Mucosa of rectum (tissue), 2 donors: ENCODE data around the gene CYS1.
"Not testable (repeated sequence)": the region's sequence is repeated elsewhere in the genome, so short reads cannot be mapped to it uniquely, and the experiment has no call there.

Source experiments
- H3K27ac ChIP-seq, 2 donors: one replicate each; pipeline ENCODE4 v1.7.0; 2013; ENCODE audit warnings: inconsistent platforms in 2 of 2, low read depth in 2 of 2, low read length in 2 of 2
- H3K27me3 ChIP-seq, 2 donors: one replicate each; pipeline ENCODE4 v1.7.0; 2013; ENCODE audit warnings: low read length in 2 of 2; ENCODE audit not compliant: control insufficient read depth in 2 of 2, insufficient read depth in 2 of 2
- H3K36me3 ChIP-seq, 2 donors: one replicate each; pipeline ENCODE4 v1.7.0; 2013; ENCODE audit warnings: low read length in 2 of 2; ENCODE audit not compliant: control insufficient read depth in 2 of 2, insufficient read depth in 2 of 2
- H3K4me1 ChIP-seq, 2 donors: one replicate each; pipeline ENCODE4 v1.7.0; 2013; ENCODE audit warnings: low read length in 2 of 2, mild to moderate bottlenecking in 1 of 2; ENCODE audit not compliant: control insufficient read depth in 2 of 2, insufficient read depth in 2 of 2
- H3K4me3 ChIP-seq, 2 donors: one replicate each; pipeline ENCODE4 v1.7.0; 2013; ENCODE audit warnings: low read length in 2 of 2
- H3K9ac ChIP-seq, 2 donors: one replicate each; pipeline ENCODE4 v1.7.0; 2013; ENCODE audit warnings: low read length in 2 of 2, low read depth in 1 of 2, mild to moderate bottlenecking in 1 of 2
- H3K9me3 ChIP-seq, 2 donors: one replicate each; pipeline ENCODE4 v1.7.0; 2013; ENCODE audit warnings: low read length in 2 of 2; ENCODE audit not compliant: control insufficient read depth in 2 of 2
- donor health status: healthy.
- donor health status: Normal muscosa, but diverticular disease.

CYS1 gene

GRCh38 chr2:10094271-10094814 is 14.1 kb upstream of the CYS1 start:
- Histone ChIP-seq H3K4me3 (no peak overlapping the region), H3K36me3 (no peaks in the 10 kb centered on the region), H3K9ac (no peak overlapping the region), H3K4me1 (peaks cover 0 to 3% of the 10 kb centered on the region in 2 donors), H3K27ac (no peak overlapping the region), H3K9me3 (no peaks in the 10 kb centered on the region), H3K27me3 (no peaks in the 10 kb centered on the region)

- not testable (repeated sequence) for H3K27me3 ChIP-seq, H3K9ac ChIP-seq, H3K9me3 ChIP-seq, H3K4me1 ChIP-seq, H3K4me3 ChIP-seq, H3K36me3 ChIP-seq
- H3K27ac ChIP-seq, result peak overlapping the region in 1 of 2 donors; percentile 43
These were observed 11.7 kb upstream of the CYS1 start for GRCh38 chr2:10091889-10092244.

DNA sequence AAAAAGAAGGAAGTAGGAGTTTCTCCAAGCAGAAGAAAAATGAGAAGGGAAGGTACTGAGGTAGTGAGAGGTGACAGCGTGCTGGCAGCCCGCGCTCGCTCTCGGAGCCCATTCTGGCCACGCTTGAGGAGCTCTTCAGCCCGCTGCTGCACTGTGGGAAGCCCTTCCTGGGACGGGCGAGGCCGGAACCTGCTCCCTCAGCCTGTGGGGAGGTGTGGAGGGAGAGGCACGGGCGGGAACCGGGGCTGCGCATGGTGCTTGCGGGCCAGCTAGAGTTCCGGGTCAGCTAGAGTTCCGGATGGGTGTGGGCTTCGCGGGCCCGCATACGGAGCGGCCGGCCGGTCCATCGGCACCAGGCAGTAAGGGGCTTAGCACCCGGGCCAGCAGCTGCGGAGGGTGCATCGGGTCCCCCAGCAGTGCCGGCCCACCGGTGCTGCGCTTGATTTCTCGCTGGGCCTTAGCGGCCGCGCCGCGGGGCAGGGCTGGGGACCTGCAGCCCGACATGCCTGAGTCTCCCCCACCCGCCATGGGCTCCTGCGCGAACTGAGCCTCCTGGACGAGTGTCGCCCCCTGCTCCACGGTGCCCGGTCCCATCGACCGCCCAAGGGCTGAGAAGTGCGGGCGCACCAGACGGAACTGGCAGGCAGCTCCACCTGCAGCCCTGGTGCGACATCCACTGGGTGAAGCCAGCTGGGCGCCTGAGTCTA is 11.1 kb upstream of the CYS1 start:
- H3K27ac ChIP-seq, result peak overlapping the region in 1 of 2 donors; percentile 43
- no peak overlapping the region for H3K9ac ChIP-seq
- no peaks in the 10 kb centered on the region for H3K9me3 ChIP-seq
- H3K36me3 ChIP-seq, result no peaks in the 10 kb centered on the region
- H3K4me3 ChIP-seq, result peak overlapping the region; percentile 26 to 50
- no peaks in the 10 kb centered on the region for H3K27me3 ChIP-seq
- H3K4me1 ChIP-seq, result peaks cover 0 to 3% of the 10 kb centered on the region in 2 donors

GRCh38 chr2:10089565-10090190 is 9.5 kb upstream of the CYS1 start:
- H3K36me3 ChIP-seq, result no peaks in the 10 kb centered on the region
- no peak overlapping the region for H3K9ac ChIP-seq
- no peaks in the 10 kb centered on the region for H3K9me3 ChIP-seq
- peaks cover 0 to 3% of the 10 kb centered on the region in 2 donors for H3K4me1 ChIP-seq
- peaks cover 0 to 3% of the 10 kb centered on the region in 2 donors for H3K27me3 ChIP-seq
- no peak overlapping the region for H3K27ac ChIP-seq
- no peak overlapping the region for H3K4me3 ChIP-seq

GRCh38 chr2:10087360-10087759 is 7.1 kb upstream of the CYS1 start:
- Histone ChIP-seq H3K27me3 (peaks cover 12 to 20% of the 10 kb centered on the region in 2 donors), H3K4me1 (peaks cover 0 to 3% of the 10 kb centered on the region in 2 donors), H3K4me3 (no peak overlapping the region), H3K9me3 (no peaks in the 10 kb centered on the region), H3K36me3 (no peaks in the 10 kb centered on the region), H3K9ac (no peak overlapping the region), H3K27ac (no peak overlapping the region)

DNA sequence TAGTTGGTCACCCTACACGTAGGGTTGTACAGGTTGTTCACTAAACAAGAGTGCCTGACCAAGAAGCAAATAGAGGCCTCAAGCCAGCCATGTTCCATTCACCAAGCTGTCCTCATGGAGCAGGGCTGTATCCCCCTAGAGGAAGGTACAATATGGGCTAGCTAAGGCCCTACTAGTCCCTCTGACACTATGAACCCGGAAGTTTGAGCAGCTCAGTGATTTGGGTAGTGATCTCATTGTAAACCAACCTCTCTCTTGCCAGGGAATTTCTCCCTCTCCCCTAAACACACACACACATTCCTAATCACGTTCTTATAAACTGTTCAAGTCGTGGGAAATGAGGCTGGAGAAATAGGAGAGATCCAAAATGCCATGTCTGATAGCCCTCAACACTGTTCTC is 6.7 kb upstream of the CYS1 start:
- no peak overlapping the region for H3K27ac ChIP-seq
- no peak overlapping the region for H3K9ac ChIP-seq

GRCh38 chr2:10085668-10086059 is 5.5 kb upstream of the CYS1 start:
- Histone ChIP-seq H3K4me3 (no peak overlapping the region), H3K27me3 (peaks cover 18 to 25% of the 10 kb centered on the region in 2 donors), H3K9me3 (no peaks in the 10 kb centered on the region), H3K36me3 (no peaks in the 10 kb centered on the region), H3K27ac (no peak overlapping the region), H3K4me1 (no peaks in the 10 kb centered on the region), H3K9ac (no peak overlapping the region)

More for the DNA sequence above, 6.7 kb upstream of the CYS1 start:
- Histone ChIP-seq H3K27me3 (peaks cover 12 to 20% of the 10 kb centered on the region in 2 donors), H3K36me3 (no peaks in the 10 kb centered on the region), H3K4me1 (peaks cover 0 to 3% of the 10 kb centered on the region in 2 donors), H3K9me3 (no peaks in the 10 kb centered on the region), H3K4me3 (no peak overlapping the region)

GRCh38 chr2:10085043-10085667 is 4.9 kb upstream of the CYS1 start:
- H3K4me3 ChIP-seq, result no peak overlapping the region
- peaks cover 18 to 27% of the 10 kb centered on the region in 2 donors for H3K27me3 ChIP-seq
- H3K36me3 ChIP-seq, result no peaks in the 10 kb centered on the region
- no peaks in the 10 kb centered on the region for H3K9me3 ChIP-seq
- H3K4me1 ChIP-seq, result no peaks in the 10 kb centered on the region
- H3K27ac ChIP-seq, result no peak overlapping the region
- no peak overlapping the region for H3K9ac ChIP-seq

- no peak overlapping the region for H3K4me3 ChIP-seq
- H3K9me3 ChIP-seq, result no peaks in the 10 kb centered on the region
- H3K27ac ChIP-seq, result no peak overlapping the region
- H3K36me3 ChIP-seq, result no peaks in the 10 kb centered on the region
- no peak overlapping the region for H3K9ac ChIP-seq
- peaks cover 18 to 27% of the 10 kb centered on the region in 2 donors for H3K27me3 ChIP-seq
- H3K4me1 ChIP-seq, result peaks cover 0 to under 1% of the 10 kb centered on the region in 2 donors
These were observed 4.1 kb upstream of the CYS1 start for GRCh38 chr2:10084223-10084865.
